H1 (cell line): ENCODE data around the gene MAPK8. TPM values are rescaled to one million over a fixed set of nuclear protein-coding genes. Genes with fewer than 3 reads are reported as not detected.

Source experiments
- CTCF ChIA-PET: fragments of 300-600 bp; sonication (Branson Sonifier 250); formaldehyde crosslinking; loops from one replicate; lab custom pipeline; 2021; ENCODE audit not compliant: partially characterized antibody; lab: Charles Lee
- POLR2A ChIA-PET: fragments of 300-600 bp; sonication (Branson Sonifier 250); formaldehyde crosslinking; loops from one replicate; lab custom pipeline; 2021; ENCODE audit warnings: inconsistent platforms; ENCODE audit not compliant: partially characterized antibody; lab: Charles Lee
- DNase-seq, 2 experiments: peaks; one replicate each; pipeline versions ENCODE4 v3.0.0 to v3.0.0-alpha.2; 2010 to 2022; ENCODE audit warnings: low spot score in 2 of 2, low read depth in 1 of 2, mixed read lengths in 1 of 2
- FAIRE-seq: peaks from 2 replicates; lab custom pipeline; 2011; peaks lifted over from hg19 to GRCh38; lab: Jason Lieb, UNC
- H2AFZ ChIP-seq: 2 replicates; pipeline ENCODE4 v1.8.1; 2012; ENCODE audit warnings: low read length, inconsistent platforms
- H2AK5ac ChIP-seq: 2 replicates; pipeline ENCODE4 v1.6.1; 2013; ENCODE audit warnings: low read depth, low read length
- H2BK120ac ChIP-seq: replicated peaks from 2 replicates; pipeline ENCODE3; 2013; ENCODE audit warnings: low read depth, low read length, inconsistent platforms
- H2BK12ac ChIP-seq: 2 replicates; pipeline ENCODE4 v1.6.1; 2013; ENCODE audit warnings: low read depth, low read length
- H2BK15ac ChIP-seq: 2 replicates; pipeline ENCODE4 v1.6.1; 2013; ENCODE audit warnings: low read length
- H2BK20ac ChIP-seq: 2 replicates; pipeline ENCODE4 v1.6.1; 2013; ENCODE audit warnings: low read length
- H2BK5ac ChIP-seq: 2 replicates; pipeline ENCODE4 v1.6.1; 2013; ENCODE audit warnings: low read depth, low read length
- H3K14ac ChIP-seq: 2 replicates; pipeline ENCODE4 v1.6.1; 2013; ENCODE audit warnings: inconsistent platforms; ENCODE audit not compliant: insufficient read length
- H3K18ac ChIP-seq: 2 replicates; pipeline ENCODE4 v1.6.1; 2013; ENCODE audit warnings: low read length; ENCODE audit errors: extremely low read depth
- H3K23ac ChIP-seq: 2 replicates; pipeline ENCODE4 v1.6.1; 2013; ENCODE audit warnings: inconsistent platforms; ENCODE audit not compliant: insufficient read length
- H3K23me2 ChIP-seq: 2 replicates; pipeline ENCODE4 v1.6.1; 2013; ENCODE audit warnings: low read depth, low read length
- H3K27ac ChIP-seq: 2 replicates; pipeline ENCODE4 v1.6.1; 2011; ENCODE audit warnings: low read depth, low read length, inconsistent platforms
- H3K27me3 ChIP-seq, 4 experiments: replicated peaks in 1 of 4; 1 replicate in 1 of 4; 2 replicates in 3 of 4; pipeline versions ENCODE4 v1.6.1 to v1.8.1; 2011 to 2013; ENCODE audit warnings: low read length in 3 of 4, mild to moderate bottlenecking in 3 of 4, inconsistent platforms in 2 of 4, mixed read lengths in 2 of 4, moderate library complexity in 1 of 4; ENCODE audit not compliant: control insufficient read depth in 3 of 4, insufficient read depth in 3 of 4; ENCODE audit errors: extremely low read depth in 1 of 4
- H3K36me3 ChIP-seq, 4 experiments: 2 replicates each; pipeline versions ENCODE4 v1.6.1 to v1.8.1; 2011 to 2013; ENCODE audit warnings: mild to moderate bottlenecking in 4 of 4, low read length in 3 of 4, moderate library complexity in 2 of 4, control low read depth in 1 of 4, inconsistent platforms in 1 of 4; ENCODE audit not compliant: insufficient read depth in 4 of 4, control insufficient read depth in 2 of 4
- H3K4ac ChIP-seq: replicated peaks from 2 replicates; pipeline ENCODE3; 2013; ENCODE audit warnings: low read length, low read depth, mixed read lengths, inconsistent platforms; ENCODE audit not compliant: insufficient read length
- H3K4me1 ChIP-seq, 4 experiments: replicated peaks in 1 of 4; 1 replicate in 1 of 4; 2 replicates in 3 of 4; pipeline versions ENCODE4 v1.6.1 to v1.8.1; 2011 to 2013; ENCODE audit warnings: low read length in 3 of 4, inconsistent platforms in 2 of 4, mixed read lengths in 1 of 4; ENCODE audit not compliant: insufficient read depth in 4 of 4, control insufficient read depth in 3 of 4
- H3K4me2 ChIP-seq, 2 experiments: 2 replicates each; pipeline versions ENCODE4 v1.6.1 to v1.8.1; 2011 to 2013; ENCODE audit warnings: low read depth in 2 of 2, low read length in 2 of 2, control low read depth in 1 of 2, inconsistent platforms in 1 of 2, mild to moderate bottlenecking in 1 of 2; ENCODE audit not compliant: insufficient read depth in 1 of 2
- H3K4me3 ChIP-seq, 4 experiments: fragments of 200-600, 300-600 bp in 1 of 4; sonication (generic), shearing (Covaris generic), sonication (Bioruptor Twin) in 1 of 4; 2 replicates each; pipeline versions ENCODE4 v1.5.1 to v1.8.1; 2011 to 2016; ENCODE audit warnings: low read length in 4 of 4, low read depth in 3 of 4, control low read depth in 2 of 4, inconsistent platforms in 2 of 4, mild to moderate bottlenecking in 2 of 4, mixed read lengths in 1 of 4, moderate library complexity in 1 of 4; ENCODE audit not compliant: insufficient read depth in 2 of 4; ENCODE audit errors: extremely low read depth in 1 of 4
- H3K56ac ChIP-seq: replicated peaks from 2 replicates; pipeline ENCODE3; 2013; ENCODE audit warnings: low read depth, mild to moderate bottlenecking, mixed read lengths, low read length, inconsistent platforms; ENCODE audit not compliant: insufficient read length
- H3K79me1 ChIP-seq: 2 replicates; pipeline ENCODE4 v1.6.1; 2013; ENCODE audit warnings: low read depth, low read length, control low read depth
- H3K79me2 ChIP-seq, 2 experiments: 2 replicates each; pipeline versions ENCODE4 v1.6.1 to v1.8.1; 2012 to 2013; ENCODE audit warnings: low read length in 2 of 2, mild to moderate bottlenecking in 2 of 2, inconsistent platforms in 1 of 2; ENCODE audit not compliant: insufficient read depth in 2 of 2, control insufficient read depth in 1 of 2
- H3K9ac ChIP-seq, 4 experiments: replicated peaks in 1 of 4; 1 replicate in 1 of 4; 2 replicates in 3 of 4; pipeline versions ENCODE4 v1.6.1 to v1.8.1; 2011 to 2013; ENCODE audit warnings: low read depth in 3 of 4, low read length in 3 of 4, control low read depth in 2 of 4, mild to moderate bottlenecking in 2 of 4, moderate library complexity in 2 of 4, inconsistent platforms in 1 of 4; ENCODE audit errors: extremely low read depth in 1 of 4
- H3K9me3 ChIP-seq, 2 experiments: 2 replicates each; pipeline versions ENCODE4 v1.6.1 to v1.8.1; 2012 to 2013; ENCODE audit warnings: mild to moderate bottlenecking in 2 of 2, moderate library complexity in 2 of 2, control low read depth in 1 of 2, inconsistent platforms in 1 of 2, low read depth in 1 of 2, low read length in 1 of 2, mixed read lengths in 1 of 2; ENCODE audit not compliant: insufficient read depth in 2 of 2
- H4K20me1 ChIP-seq, 2 experiments: replicated peaks in 1 of 2; 2 replicates each; pipeline versions ENCODE3 to v1.8.1; 2011 to 2013; ENCODE audit warnings: inconsistent platforms in 2 of 2, low read length in 2 of 2, mild to moderate bottlenecking in 1 of 2; ENCODE audit not compliant: insufficient read depth in 2 of 2, control insufficient read depth in 1 of 2
- H4K5ac ChIP-seq: 2 replicates; pipeline ENCODE4 v1.6.1; 2013; ENCODE audit warnings: low read length, low read depth, mixed read lengths, inconsistent platforms; ENCODE audit not compliant: insufficient read length
- H4K8ac ChIP-seq: 2 replicates; pipeline ENCODE4 v1.8.0; 2013; ENCODE audit warnings: mild to moderate bottlenecking, moderate library complexity, low read length, inconsistent platforms; ENCODE audit not compliant: insufficient read depth; ENCODE audit errors: extremely low read depth
- H4K91ac ChIP-seq: replicated peaks from 2 replicates; pipeline ENCODE3; 2013; ENCODE audit warnings: low read length, mixed read lengths, inconsistent platforms; ENCODE audit not compliant: insufficient read length
- CBX8 ChIP-seq: fragments of 300-800, 300-1000 bp; sonication (generic); IDR thresholded peaks from 2 replicates; pipeline ENCODE4 v1.7.1; 2016; ENCODE audit warnings: low read depth, low read length, borderline replicate concordance
- CREB1 ChIP-seq: IDR thresholded peaks from 2 replicates; pipeline ENCODE4 v1.6.1; 2012; ENCODE audit warnings: inconsistent platforms
- EGR1 ChIP-seq: IDR thresholded peaks from 2 replicates; pipeline ENCODE4 v1.6.1; 2011; ENCODE audit warnings: low read depth, low read length, borderline replicate concordance
- HDAC6 ChIP-seq: IDR thresholded peaks from one replicate; pipeline ENCODE4 v1.7.1; 2012; ENCODE audit warnings: low read depth, mild to moderate bottlenecking, inconsistent platforms, low read length, moderate library complexity
- POLR2A ChIP-seq, 2 experiments: IDR thresholded peaks; 1 replicate in 1 of 2; 2 replicates in 1 of 2; pipeline ENCODE4 v1.6.1; 2011; ENCODE audit warnings: low read depth in 2 of 2, low read length in 2 of 2, mild to moderate bottlenecking in 2 of 2; ENCODE audit errors: control extremely low read depth in 1 of 2
- RBBP5 ChIP-seq: IDR thresholded peaks from 2 replicates; pipeline ENCODE4 v1.7.1; 2012; ENCODE audit warnings: low read depth, mild to moderate bottlenecking, inconsistent platforms, low read length, moderate library complexity, borderline replicate concordance
- RNF2 ChIP-seq: fragments of 200-900, 300-1000 bp; sonication (generic); IDR thresholded peaks from 2 replicates; pipeline ENCODE4 v1.7.1; 2016; ENCODE audit warnings: borderline replicate concordance, low read depth, mild to moderate bottlenecking, antibody characterized with exemption, low read length; ENCODE audit not compliant: poor library complexity, severe bottlenecking; ENCODE audit errors: missing control alignments
- SIX5 ChIP-seq: IDR thresholded peaks from 2 replicates; pipeline ENCODE4 v1.6.1; 2011; ENCODE audit warnings: mild to moderate bottlenecking, low read depth, low read length
- SP4 ChIP-seq: IDR thresholded peaks from 2 replicates; pipeline ENCODE4 v1.6.1; 2012; ENCODE audit warnings: low read length, inconsistent platforms
- WGBS, 2 experiments: shearing (Covaris generic) in 1 of 2; methylation state at CpG; one replicate each; pipeline versions ENCODE4 v1.1.6 to v1.1.7; 2013 to 2015; ENCODE audit warnings: low lambda C conversion rate in 2 of 2, mixed read lengths in 2 of 2, inconsistent platforms in 1 of 2, low coverage in 1 of 2, missing lambda C conversion rate in 1 of 2; ENCODE audit not compliant: insufficient replicate concordance in 2 of 2, insufficient coverage in 1 of 2, insufficient read length in 1 of 2; ENCODE audit errors: extremely low coverage in 1 of 2, missing lambda C conversion rate in 1 of 2; 5-methylcytosine and 5-hydroxymethylcytosine counted together
- polyA plus RNA-seq, 7 experiments: library from polyadenylated mRNA; depleted of rRNA in 3 of 7; stranded (reverse) in 5 of 7; unstranded in 2 of 7; fragments of >200 nt in 5 of 7; fragments of 200-250 nt in 2 of 7; gene quantifications; 1 replicate in 5 of 7; 2 replicates in 1 of 7; 4 replicates in 1 of 7; pipeline versions ENCODE4 v1.2.1 to v1.2.3, GENCODE V29; 2011 to 2013; ENCODE audit warnings: missing spikeins in 2 of 7, mixed read lengths in 2 of 7
- total RNA-seq: library from RNA; stranded (reverse); fragmentation: NEBNext Ultra II Directional; extraction: Animal tissue kit (Norgen Biotek cat#: 25700); gene quantifications from 2 replicates; pipeline ENCODE4 v1.2.1, GENCODE V29; 2021

Gene MAPK8
- total and polyA plus RNA-seq, 2 of the 8 experiments (the other 6 are each of a cell fraction or from before 2014, with no cell fraction given): 23.3 to 71.3 TPM

DNA sequence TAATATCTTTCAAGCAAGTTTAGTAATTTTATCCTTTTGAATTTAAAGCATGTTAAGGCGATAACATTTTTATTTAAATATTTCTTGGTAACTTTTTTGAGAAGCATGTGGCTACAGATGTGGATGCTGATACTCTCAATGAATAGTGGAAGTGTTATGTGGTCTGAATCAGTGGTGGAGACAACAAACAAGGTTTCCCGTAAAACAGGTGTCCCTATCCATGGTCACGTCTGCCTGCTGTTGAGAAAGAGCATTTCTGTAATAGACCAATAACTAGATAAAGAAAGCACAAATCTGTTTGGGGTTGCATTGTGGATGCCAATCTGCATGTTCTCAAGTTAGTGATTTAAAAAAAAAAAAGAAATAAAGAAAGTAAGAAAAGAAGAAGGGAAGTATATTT is 13.9 kb upstream of the MAPK8 start:
- TF ChIP-seq SIX5 (no peak), EGR1 (no peak), HDAC6 (no peak), SP4 (no peak), CREB1 (no peak), RBBP5 (no peak), RNF2 (no peak), CBX8 (no peak), POLR2A (IDR thresholded peaks at IDR 0.05; ENCODE audit: control extremely low read depth in 1 of 2, low read depth in 2 of 2, low read length in 2 of 2) (no peak)

More for the DNA sequence above, 13.9 kb upstream of the MAPK8 start:
- H3K4me1 ChIP-seq: no peaks in the 10 kb centered on the region; a peak in 1 of 7 replicates
- H4K8ac ChIP-seq: no peak overlapping the region
- no peaks in the 10 kb centered on the region for H3K9me3 ChIP-seq
- H2AK5ac ChIP-seq: no peak overlapping the region
- no peak overlapping the region for H3K14ac ChIP-seq
- H2BK12ac ChIP-seq: no peak overlapping the region
- H2AFZ ChIP-seq: no peak overlapping the region
- no peaks in the 10 kb centered on the region for H3K27me3 ChIP-seq
- no peak overlapping the region for H3K27ac ChIP-seq
- H3K4me2 ChIP-seq: no peak overlapping the region
- no peak overlapping the region for H3K9ac ChIP-seq
- WGBS, 2 experiments: 92% methylated on average over 3 of the region's 3 CpGs; no CpG with 5 or more reads in 1 of the 2 experiments
- no peak overlapping the region for H3K4ac ChIP-seq
- H3K23me2 ChIP-seq: no peaks in the 10 kb centered on the region
- H4K5ac ChIP-seq: no peak overlapping the region
- no peaks in the 10 kb centered on the region for H3K36me3 ChIP-seq
- H2BK20ac ChIP-seq: no peak overlapping the region
- ChIA-PET CTCF (no interaction called here), POLR2A (no interaction called here)
- no peak overlapping the region for H3K4me3 ChIP-seq
- H2BK5ac ChIP-seq: no peak overlapping the region
- DNase-seq (no peak), FAIRE-seq (no peak)
- no peaks in the 10 kb centered on the region for H4K20me1 ChIP-seq
- no peak overlapping the region for H4K91ac ChIP-seq
- H3K79me1 ChIP-seq: no peaks in the 10 kb centered on the region
- H3K56ac ChIP-seq: no peak overlapping the region
- no peak overlapping the region for H2BK120ac ChIP-seq
- H3K79me2 ChIP-seq: no peaks in the 10 kb centered on the region
- no peak overlapping the region for H3K18ac ChIP-seq
- H2BK15ac ChIP-seq: no peak overlapping the region
- no peak overlapping the region for H3K23ac ChIP-seq
